Measurements from ENCODE around the gene APBA3. TPM values are rescaled to one million over a fixed set of nuclear protein-coding genes. Genes with fewer than 3 reads are reported as not detected.

The APBA3 gene
- 10 to 100 TPM in 9 of 10 donors, 1 to 10 TPM in 1; 9.3 to 14.2 (median 11.8) TPM for polyA plus RNA-seq (ENCODE audit: insufficient read length in 10 of 10)
- long read RNA-seq, donor 1: 0 reads
- long read RNA-seq, donor 2, partial matches to known transcripts: 0 of 3 reads
- long read RNA-seq, donor 2, other reads (novel, unspliced or antisense): 0 of 3 reads
- long read RNA-seq, donor 3: 0 reads
- long read RNA-seq, donor 4, partial matches to known transcripts: 0 of 1 reads
- long read RNA-seq, donor 4, other reads (novel, unspliced or antisense): 0 of 1 reads
- long read RNA-seq, donor 5, partial matches to known transcripts: 0 of 1 reads
- long read RNA-seq, donor 5, other reads (novel, unspliced or antisense): 0 of 1 reads
- long read RNA-seq, donor 6, partial matches to known transcripts: 65 of 67 reads
- long read RNA-seq, donor 6, other reads (novel, unspliced or antisense): 0 of 67 reads
- long read RNA-seq, donor 7, partial matches to known transcripts: 33 of 37 reads
- long read RNA-seq, donor 7, other reads (novel, unspliced or antisense): 0 of 37 reads
- long read RNA-seq, donor 8, partial matches to known transcripts: 0 of 2 reads
- long read RNA-seq, donor 8, other reads (novel, unspliced or antisense): 0 of 2 reads
- long read RNA-seq, donor 9: 0 reads

GRCh38 chr19:3761382-3762129 lies at the start of gene APBA3:
Gene APBA3, minus strand, starts transcription at chr19:3761692. Its CDS starts 1,428 bp downstream, at chr19:3760264.
- DNase-seq: peak; percentile 88 to 95 (median 94)

- DNase-seq: no peak
Measured at GRCh38 chr19:3810708-3811355, 49.3 kb upstream of the APBA3 start.

GRCh38 chr19:3809881-3810707 lies 48.6 kb upstream of the APBA3 start:
- no peak for DNase-seq

- no peak for DNase-seq
Measured at GRCh38 chr19:3808420-3809143, 47.1 kb upstream of the APBA3 start.

- DNase-seq: no peak
Measured at GRCh38 chr19:3807574-3808354, 46.3 kb upstream of the APBA3 start.

- no peak for DNase-seq
Measured at GRCh38 chr19:3807131-3807480, 45.6 kb upstream of the APBA3 start.

GRCh38 chr19:3805859-3806258 lies 44.4 kb upstream of the APBA3 start:
- DNase-seq: no peak

- no peak for DNase-seq
Measured at GRCh38 chr19:3804429-3804828, 42.9 kb upstream of the APBA3 start.

GRCh38 chr19:3803986-3804385 lies 42.5 kb upstream of the APBA3 start:
- DNase-seq: no peak

- DNase-seq: no peak
Measured at GRCh38 chr19:3803114-3803888, 41.8 kb upstream of the APBA3 start.

GRCh38 chr19:3801412-3802096 lies 40.1 kb upstream of the APBA3 start:
- DNase-seq: peak; percentile 9 to 78 (median 36)

- no peak for DNase-seq
Measured at GRCh38 chr19:3800996-3801395, 39.5 kb upstream of the APBA3 start.

- DNase-seq: no peak
Measured at GRCh38 chr19:3798137-3798536, 36.6 kb upstream of the APBA3 start.

- DNase-seq: no peak
Measured at GRCh38 chr19:3796358-3796757, 34.9 kb upstream of the APBA3 start.

GRCh38 chr19:3793799-3794198 lies 32.3 kb upstream of the APBA3 start:
- no peak for DNase-seq

- no peak for DNase-seq
Measured at GRCh38 chr19:3792114-3792513, 30.6 kb upstream of the APBA3 start.

- no peak for DNase-seq
Measured at GRCh38 chr19:3790941-3791340, 29.4 kb upstream of the APBA3 start.

- no peak for DNase-seq
Measured at GRCh38 chr19:3790209-3790734, 28.8 kb upstream of the APBA3 start.

Data from muscle of back (tissue), 13 donors.